ENCODE results near the gene SARDH.

SARDH gene

DNA sequence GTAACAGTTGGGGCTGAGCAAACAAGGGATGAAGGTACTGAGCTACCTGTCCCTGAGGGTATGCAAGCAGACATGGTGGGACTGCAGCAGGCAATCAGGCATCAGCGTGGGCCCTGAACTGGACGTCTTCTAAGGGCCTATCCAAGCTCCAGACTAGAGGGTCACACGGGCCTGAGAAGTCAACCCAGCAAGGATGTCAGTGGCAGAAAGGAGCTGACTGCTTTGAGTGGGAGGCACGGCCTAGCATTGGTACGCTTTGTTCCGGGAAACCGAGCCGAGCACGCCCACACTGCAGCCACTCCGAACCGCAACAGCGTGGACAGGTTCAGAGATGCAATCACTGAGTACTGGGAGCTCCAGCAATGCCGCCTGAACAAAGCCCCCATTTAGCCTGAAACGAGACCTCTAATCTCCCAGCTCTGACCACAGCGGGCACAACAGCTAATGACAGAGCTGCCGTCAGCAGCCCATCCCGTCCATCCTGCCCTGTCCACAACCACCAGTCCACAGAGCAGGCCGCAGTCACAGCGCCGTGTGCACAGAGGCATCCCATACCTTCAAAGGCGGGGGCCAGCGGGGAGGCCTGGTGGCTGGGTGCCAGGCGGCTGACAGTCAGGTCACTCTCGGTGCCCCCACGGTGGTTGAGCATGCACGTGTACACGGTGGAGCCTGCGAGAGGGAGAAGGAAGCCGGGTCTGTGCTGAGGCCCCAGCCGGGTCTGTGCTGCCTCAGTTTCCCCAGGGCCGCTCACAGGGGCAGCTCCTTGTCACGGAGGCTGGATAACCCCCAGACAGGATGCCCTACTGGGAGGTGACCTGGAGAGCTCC, 44.2 kb downstream of the SARDH start:
- TF ChIP-seq, protein P1, sequence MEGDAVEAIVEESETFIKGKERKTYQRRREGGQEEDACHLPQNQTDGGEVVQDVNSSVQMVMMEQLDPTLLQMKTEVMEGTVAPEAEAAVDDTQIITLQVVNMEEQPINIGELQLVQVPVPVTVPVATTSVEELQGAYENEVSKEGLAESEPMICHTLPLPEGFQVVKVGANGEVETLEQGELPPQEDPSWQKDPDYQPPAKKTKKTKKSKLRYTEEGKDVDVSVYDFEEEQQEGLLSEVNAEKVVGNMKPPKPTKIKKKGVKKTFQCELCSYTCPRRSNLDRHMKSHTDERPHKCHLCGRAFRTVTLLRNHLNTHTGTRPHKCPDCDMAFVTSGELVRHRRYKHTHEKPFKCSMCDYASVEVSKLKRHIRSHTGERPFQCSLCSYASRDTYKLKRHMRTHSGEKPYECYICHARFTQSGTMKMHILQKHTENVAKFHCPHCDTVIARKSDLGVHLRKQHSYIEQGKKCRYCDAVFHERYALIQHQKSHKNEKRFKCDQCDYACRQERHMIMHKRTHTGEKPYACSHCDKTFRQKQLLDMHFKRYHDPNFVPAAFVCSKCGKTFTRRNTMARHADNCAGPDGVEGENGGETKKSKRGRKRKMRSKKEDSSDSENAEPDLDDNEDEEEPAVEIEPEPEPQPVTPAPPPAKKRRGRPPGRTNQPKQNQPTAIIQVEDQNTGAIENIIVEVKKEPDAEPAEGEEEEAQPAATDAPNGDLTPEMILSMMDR (IDR thresholded peaks at IDR 0.05): no peak
- Histone ChIP-seq H3K4me3 (no peak overlapping the region), H3K27ac (no peak overlapping the region)
- no peak for DNase-seq (ENCODE audit: low spot score)

- Histone ChIP-seq H3K27ac (no peak overlapping the region), H3K4me3 (no peak overlapping the region)
- TF ChIP-seq, protein P1 (IDR thresholded peaks at IDR 0.05): no peak
- no peak for DNase-seq (ENCODE audit: low spot score)
Measured at GRCh38 chr9:133693116-133693515, 45.0 kb downstream of the SARDH start.

DNA sequence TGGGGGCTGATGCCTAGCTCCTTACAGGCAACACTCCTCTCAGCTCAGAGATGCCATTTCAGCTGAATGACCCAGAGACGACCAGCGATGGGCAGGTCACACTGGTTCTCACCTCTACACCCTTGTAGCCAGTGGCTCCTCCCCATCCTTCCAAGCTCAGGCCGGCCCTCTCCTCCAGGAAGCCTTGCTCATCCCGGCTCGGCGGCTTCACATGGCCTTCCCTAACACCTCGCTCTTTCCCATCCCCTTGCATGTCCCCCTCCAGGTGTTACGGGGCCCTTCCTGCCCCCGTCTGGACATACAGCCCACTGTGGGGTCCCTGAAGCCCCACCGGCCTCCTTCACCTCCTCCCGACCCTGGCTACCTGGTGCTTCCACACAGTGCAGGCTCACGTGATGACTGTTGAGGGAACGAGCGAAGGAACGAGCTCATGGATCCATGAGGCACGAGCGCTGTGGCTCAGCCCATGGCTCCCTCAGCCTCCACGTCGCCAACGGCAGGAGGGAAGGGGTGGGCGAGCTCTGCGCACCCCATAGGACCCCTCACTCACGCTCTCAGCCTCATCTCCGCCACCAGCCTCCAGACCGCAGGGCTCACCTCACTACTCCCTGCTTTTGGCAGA, 45.7 kb downstream of the SARDH start:
- TF ChIP-seq, protein P1 (IDR thresholded peaks at IDR 0.05): no peak
- DNase-seq (ENCODE audit: low spot score): no peak
- Histone ChIP-seq H3K27ac (no peak overlapping the region), H3K4me3 (no peak overlapping the region)

DNA sequence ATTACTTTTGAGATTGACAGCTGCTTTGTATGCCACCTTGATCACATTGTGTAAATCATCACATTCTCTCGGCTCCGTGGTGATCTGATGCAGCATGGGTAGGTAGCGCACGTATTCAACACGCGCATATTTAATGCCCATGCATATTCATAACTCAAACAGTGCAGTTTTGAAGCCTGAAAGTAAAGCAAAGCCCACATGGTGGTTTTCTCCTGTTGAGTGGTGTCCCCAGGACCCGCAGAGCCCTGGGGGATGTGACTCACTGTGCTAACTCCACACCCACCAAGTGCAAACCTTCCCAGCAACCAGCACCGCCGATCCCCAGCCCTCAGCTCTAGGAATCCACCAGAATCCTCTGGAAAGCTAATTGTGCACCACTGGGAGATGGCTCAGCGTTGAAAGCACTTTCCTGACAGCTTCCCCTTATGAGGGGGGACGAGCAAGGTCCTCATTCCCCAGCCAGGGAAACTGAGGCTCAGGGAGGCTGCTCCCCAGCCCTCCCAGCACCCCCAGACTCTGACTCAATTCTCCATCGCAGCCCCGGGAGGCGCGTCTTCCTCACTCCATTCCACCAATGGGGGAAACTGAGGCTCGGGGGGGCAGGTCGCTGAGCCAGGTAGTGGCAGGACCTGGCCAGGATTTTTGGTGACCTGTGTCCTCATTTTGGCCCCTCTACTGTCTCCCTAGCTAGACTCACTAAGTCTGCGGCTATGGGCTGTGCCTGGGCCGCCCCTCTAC, 46.4 kb downstream of the SARDH start:
- H3K27ac ChIP-seq: no peak overlapping the region
- H3K4me3 ChIP-seq: no peak overlapping the region
- TF ChIP-seq, protein P1 (IDR thresholded peaks at IDR 0.05): no peak
- DNase-seq (ENCODE audit: low spot score): no peak

DNA sequence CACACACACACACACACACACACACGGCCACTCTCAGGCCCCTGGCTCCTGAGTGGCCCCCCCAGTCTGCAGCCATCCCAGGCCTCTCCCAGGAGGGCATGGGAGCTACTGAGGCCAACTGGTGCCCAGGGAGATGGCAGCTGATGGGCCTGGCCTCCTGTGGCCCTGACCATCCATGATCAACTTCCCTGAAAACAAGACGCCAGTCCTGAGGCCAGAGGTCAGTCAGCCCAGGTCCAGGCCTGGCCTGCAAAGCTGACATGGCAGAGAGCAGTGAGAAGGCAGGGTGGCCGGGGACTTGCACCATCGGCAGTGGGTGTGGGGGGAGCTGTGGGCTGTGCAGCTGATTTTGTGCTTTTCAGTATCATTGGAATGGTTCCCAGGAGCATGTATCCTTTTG, 47.0 kb downstream of the SARDH start:
- H3K27ac ChIP-seq: no peak overlapping the region
- TF ChIP-seq, protein P1 (IDR thresholded peaks at IDR 0.05): no peak
- no peak for DNase-seq (ENCODE audit: low spot score)
- H3K4me3 ChIP-seq: no peak overlapping the region

GRCh38 chr9:133690081-133690561, 48.0 kb downstream of the SARDH start:
- no peak for DNase-seq (ENCODE audit: low spot score)
- H3K27ac ChIP-seq: no peak overlapping the region
- no peak overlapping the region for H3K4me3 ChIP-seq
- TF ChIP-seq, protein P1 (IDR thresholded peaks at IDR 0.05): no peak

Data from coronary artery (tissue), 2 donors.